HG03159 (cell line): ENCODE data around the gene LGALS4.
"Not testable (repeated sequence)": the region's sequence is repeated elsewhere in the genome, so short reads cannot be mapped to it uniquely, and the experiment has no call there.

Source experiments
- ATAC-seq: cut with Tn5 transposase; IDR thresholded peaks from one replicate; pipeline ENCODE4 v1.9.1; 2021; ENCODE audit warnings: mild to moderate bottlenecking, moderate library complexity; ENCODE audit not compliant: unreplicated experiment

Gene LGALS4

GRCh38 chr19:38800577-38801347 lies 12.0 kb downstream of the LGALS4 start:
- no peak for ATAC-seq

GRCh38 chr19:38799104-38799503 lies 13.6 kb downstream of the LGALS4 start:
- no peak for ATAC-seq

- not testable (repeated sequence) for ATAC-seq
Measured at GRCh38 chr19:38797781-38798180, 15.0 kb downstream of the LGALS4 start.

- ATAC-seq, result no peak
Measured at GRCh38 chr19:38796154-38796553, 16.6 kb downstream of the LGALS4 start.

- ATAC-seq, result no peak
Measured at GRCh38 chr19:38795549-38795948, 17.2 kb downstream of the LGALS4 start.

- no peak for ATAC-seq
Measured at GRCh38 chr19:38793671-38794070, 19.1 kb downstream of the LGALS4 start.

- ATAC-seq, result no peak
Measured at GRCh38 chr19:38793177-38793576, 19.6 kb downstream of the LGALS4 start.

GRCh38 chr19:38792250-38793111 lies 20.3 kb downstream of the LGALS4 start:
- ATAC-seq, result no peak

GRCh38 chr19:38791451-38792064 lies 21.2 kb downstream of the LGALS4 start:
- peak; percentile 58 for ATAC-seq

- not testable (repeated sequence) for ATAC-seq
Measured at GRCh38 chr19:38790507-38791403, 22.0 kb downstream of the LGALS4 start.

GRCh38 chr19:38788478-38789243 lies 24.1 kb downstream of the LGALS4 start, which contains the start of gene LGALS7B:
Gene LGALS7B (plus strand): TSS chr19:38789200. CDS start chr19:38789227, 27 bp downstream.
- ATAC-seq, result no peak

GRCh38 chr19:38786572-38787265 lies 26.0 kb downstream of the LGALS4 start:
- no peak for ATAC-seq

GRCh38 chr19:38786061-38786460 lies 26.7 kb downstream of the LGALS4 start:
- not testable (repeated sequence) for ATAC-seq

- ATAC-seq, result no peak
Measured at GRCh38 chr19:38785187-38785699, 27.5 kb downstream of the LGALS4 start.

GRCh38 chr19:38784224-38784623 lies 28.5 kb downstream of the LGALS4 start:
- no peak for ATAC-seq

GRCh38 chr19:38782212-38782611 lies 30.5 kb downstream of the LGALS4 start:
- ATAC-seq, result not testable (repeated sequence)

GRCh38 chr19:38781058-38781457 lies 31.7 kb downstream of the LGALS4 start:
- ATAC-seq, result no peak

GRCh38 chr19:38780443-38780842 lies 32.3 kb downstream of the LGALS4 start:
- ATAC-seq, result no peak

- no peak for ATAC-seq
Measured at GRCh38 chr19:38778733-38779132, 34.0 kb downstream of the LGALS4 start.
